Omental fat pad (tissue), 4 donors: ENCODE data around the gene NUDT16L1. TPM values are rescaled to one million over a fixed set of nuclear protein-coding genes. Genes with fewer than 3 reads are reported as not detected.
"Not testable (repeated sequence)": the region's sequence is repeated elsewhere in the genome, so short reads cannot be mapped to it uniquely, and the experiment has no call there.

Experiments used
- ATAC-seq: fragments of 150-250 bp; one replicate; pipeline ENCODE4 v1.9.1; 2016; ENCODE audit warnings: mild to moderate bottlenecking, moderate library complexity; ENCODE audit not compliant: low FRiP score
- DNase-seq: peaks from one replicate; pipeline ENCODE4 v3.0.0-alpha.2; 2019; ENCODE audit warnings: low spot score
- CTCF ChIP-seq, 3 donors: fragments of 450-650 bp; IDR thresholded peaks; one replicate each; pipeline ENCODE4 v1.5.1; 2016 to 2017; ENCODE audit warnings: antibody characterized with exemption in 3 of 3, mild to moderate bottlenecking in 3 of 3, moderate library complexity in 2 of 3
- total RNA-seq, 4 donors: library from RNA; depleted of rRNA; stranded (reverse); fragments of >200 nt; gene quantifications; one replicate each; pipeline ENCODE4 v1.1.0, GENCODE V29; 2016

The NUDT16L1 gene
- total RNA-seq, 4 donors from 2014 or later = 12.4 to 26.8 (median 20.9) TPM

DNA sequence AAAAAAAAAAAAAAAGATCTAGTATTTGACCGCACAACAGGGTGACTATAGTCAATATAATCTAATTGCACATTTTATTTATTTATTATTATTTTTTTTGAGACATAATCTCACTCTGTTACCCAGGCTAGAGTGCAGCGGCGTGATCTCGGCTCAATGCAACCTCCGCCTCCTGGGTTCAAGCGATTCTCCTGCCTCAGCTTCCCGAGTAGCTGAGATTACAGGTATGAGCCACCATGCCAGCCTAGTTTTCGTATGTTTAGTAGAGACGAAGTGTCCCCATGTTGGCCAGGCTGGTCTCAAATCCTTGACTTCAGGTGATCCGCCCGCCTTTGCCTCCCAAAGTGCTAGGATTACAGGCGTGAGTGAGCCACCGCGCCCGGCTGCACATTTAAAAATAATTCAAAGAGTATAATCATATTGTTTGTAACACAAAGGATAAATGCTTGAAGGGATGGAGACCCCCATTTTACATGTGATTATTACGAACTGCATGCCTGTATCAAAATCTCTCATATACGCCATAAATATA lies 39.9 kb downstream of the NUDT16L1 start:
- no peak for DNase-seq
- no peak for TF ChIP-seq CTCF (IDR thresholded peaks at IDR 0.05)
- no peak for ATAC-seq

GRCh38 chr16:4733747-4734062 lies 40.3 kb downstream of the NUDT16L1 start:
- no peak for TF ChIP-seq CTCF (IDR thresholded peaks at IDR 0.05)
- peak; percentile 3 for ATAC-seq
- no peak for DNase-seq

DNA sequence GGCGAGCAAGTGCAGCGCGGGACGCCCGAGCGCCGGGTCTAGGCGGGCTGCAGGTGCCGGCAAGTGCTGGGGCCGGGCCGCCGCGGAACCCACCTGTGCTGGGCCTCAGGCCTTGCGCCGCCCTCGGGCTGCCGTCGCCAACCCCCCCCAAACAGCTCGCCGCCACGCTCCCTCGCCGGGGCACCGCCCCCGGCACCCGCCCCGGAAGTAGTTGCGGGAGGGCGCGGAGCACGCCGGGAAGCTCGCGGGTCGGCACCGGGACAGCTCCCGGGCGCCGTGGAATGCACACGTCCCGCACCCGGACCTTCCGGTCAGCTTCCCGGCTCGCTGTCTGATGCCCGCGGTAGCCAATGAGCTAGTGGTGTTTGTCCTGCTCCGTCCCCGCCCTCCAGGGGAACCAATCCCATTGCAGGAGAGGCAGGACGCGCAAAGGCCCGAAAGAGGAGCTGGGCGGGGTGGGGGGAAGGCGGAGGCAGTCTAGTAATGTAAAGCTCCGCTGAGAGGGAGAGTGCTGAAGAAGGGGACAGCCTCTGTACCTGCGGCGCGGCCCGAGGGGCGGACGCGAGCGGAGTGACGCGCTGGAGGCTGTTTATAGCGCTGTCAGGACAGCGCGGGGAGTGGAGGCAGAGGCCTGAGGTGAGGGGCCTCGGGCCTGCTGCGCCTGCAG lies 40.8 kb downstream of the NUDT16L1 start, which contains the start of the genes ANKS3 and DNAAF8:
Gene ANKS3 (minus strand): TSS at position 209 of the 667 bp plus-strand sequence. CDS start 4,122 bp downstream, outside the sequence.
Gene DNAAF8 (plus strand): TSS at position 475 of the 667 bp plus-strand sequence. CDS start 1,978 bp downstream, outside the sequence.
- TF ChIP-seq CTCF (IDR thresholded peaks at IDR 0.05) = no peak
- ATAC-seq (peak; percentile 99), DNase-seq (peak; percentile 87)

GRCh38 chr16:4734730-4735535 lies 41.6 kb downstream of the NUDT16L1 start:
- ATAC-seq = peak; percentile 75
- DNase-seq = peak; percentile 83
- no peak for TF ChIP-seq CTCF (IDR thresholded peaks at IDR 0.05)

DNA sequence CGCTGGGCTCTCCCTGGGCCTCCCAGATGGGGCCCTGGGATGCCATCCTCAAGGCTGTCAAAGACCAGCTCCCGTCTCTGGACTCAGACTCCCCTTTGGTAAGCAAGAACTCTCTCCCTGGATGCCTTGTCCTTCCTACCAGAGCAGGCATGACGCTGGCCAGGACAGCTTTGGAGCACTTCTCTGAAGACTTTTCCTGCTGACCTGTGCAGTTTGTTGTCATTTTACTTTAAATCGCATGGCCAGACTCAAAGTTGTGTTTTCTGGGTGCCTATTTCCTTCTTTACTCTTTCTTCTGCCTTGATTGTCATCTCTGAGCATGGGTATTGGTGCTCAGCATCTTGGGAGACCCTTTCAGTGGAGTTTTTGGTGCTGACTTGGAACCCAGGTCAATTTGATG lies 43.2 kb downstream of the NUDT16L1 start:
- ATAC-seq (no peak), DNase-seq (no peak)
- no peak for TF ChIP-seq CTCF (IDR thresholded peaks at IDR 0.05)

DNA sequence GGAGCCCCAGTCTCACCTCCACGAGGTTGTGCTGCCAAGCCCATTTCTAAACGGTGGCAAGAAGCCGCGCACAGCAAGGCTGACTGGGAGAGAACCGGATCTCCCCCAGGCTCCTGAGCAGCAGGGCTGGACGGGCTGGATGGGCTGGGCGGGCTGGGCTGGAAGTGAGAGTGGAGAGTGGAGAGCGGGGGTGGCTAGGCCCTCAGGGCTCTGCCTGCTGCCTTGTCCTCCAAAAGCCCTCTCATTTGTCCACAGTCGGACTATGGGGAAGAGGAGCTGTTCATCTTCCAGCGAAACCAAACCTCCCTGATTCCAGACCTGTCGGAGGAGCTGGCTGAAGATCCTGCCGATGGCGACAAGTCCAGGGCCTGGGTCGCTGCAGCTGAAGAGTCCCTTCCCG lies 44.2 kb downstream of the NUDT16L1 start:
- DNase-seq (no peak), ATAC-seq (no peak)
- no peak for TF ChIP-seq CTCF (IDR thresholded peaks at IDR 0.05)

DNA sequence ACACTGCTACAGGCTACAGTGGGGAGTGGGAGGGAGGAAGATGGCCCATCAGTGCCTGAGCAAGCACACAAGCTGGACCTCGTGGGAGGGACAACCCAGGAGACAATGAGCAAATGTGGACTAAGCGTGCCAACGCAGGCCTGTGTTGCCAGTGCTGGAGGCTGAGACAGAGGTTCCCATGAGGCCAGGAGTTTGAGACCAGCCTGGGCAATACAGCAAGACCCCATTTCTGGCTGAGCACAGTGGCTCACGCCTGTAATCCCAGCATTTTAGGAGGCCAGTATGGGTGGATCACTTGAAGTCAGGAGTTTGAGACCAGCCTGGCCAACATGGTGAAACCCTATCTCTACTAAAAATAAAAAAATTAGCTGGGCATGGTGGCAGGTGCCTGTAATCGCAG lies 45.0 kb downstream of the NUDT16L1 start:
- ATAC-seq, DNase-seq: not testable (repeated sequence)
